Mononuclear cell (primary cell): ENCODE measurements around the gene CCDC69. TPM values are rescaled to one million over a fixed set of nuclear protein-coding genes. Genes with fewer than 3 reads are reported as not detected.
"Not testable (repeated sequence)": the region's sequence is repeated elsewhere in the genome, so short reads cannot be mapped to it uniquely, and the experiment has no call there.

Experiments
- H3K27me3 ChIP-seq: 2 replicates; pipeline ENCODE4 v1.6.0; 2011; ENCODE audit warnings: low read length, control low read depth; ENCODE audit not compliant: insufficient read depth
- H3K4me1 ChIP-seq: 2 replicates; pipeline ENCODE4 v1.5.1; 2011; ENCODE audit warnings: mild to moderate bottlenecking, low read length, control low read depth; ENCODE audit not compliant: insufficient read depth
- H3K4me3 ChIP-seq: 2 replicates; pipeline ENCODE4 v1.5.1; 2011; ENCODE audit warnings: mild to moderate bottlenecking, low read length, moderate library complexity
- H3K9me3 ChIP-seq: 2 replicates; pipeline ENCODE4 v1.5.1; 2011; ENCODE audit warnings: low read depth, mild to moderate bottlenecking, control low read depth, low read length
- total RNA-seq: library from RNA; depleted of rRNA; stranded (reverse); fragments of >200 nt; gene quantifications from one replicate; pipeline ENCODE4 v1.2.3, GENCODE V29; 2012

The CCDC69 gene
- total RNA-seq, 1 donor, result 142 TPM

DNA sequence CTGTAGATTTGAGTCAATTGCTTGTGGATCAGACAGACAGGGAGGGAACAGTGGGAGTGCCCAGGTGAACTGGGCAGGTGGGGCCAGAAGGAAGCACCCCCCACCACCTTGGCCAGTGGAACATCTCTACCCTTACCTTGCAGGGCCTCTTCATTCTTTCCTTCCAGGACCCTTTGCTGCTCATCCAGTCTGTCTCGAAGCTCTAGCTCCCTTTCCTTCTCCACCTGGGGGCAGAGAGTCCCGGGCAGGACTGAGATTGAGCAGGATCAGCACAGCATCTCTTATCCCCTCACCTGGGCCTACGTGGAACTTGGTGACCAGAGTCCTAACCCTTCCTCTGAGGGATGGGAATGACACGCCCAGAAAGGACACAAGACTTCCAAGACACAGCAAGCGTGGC, 25.0 kb downstream of the CCDC69 start:
- H3K4me3 ChIP-seq, result no peak overlapping the region
- H3K9me3 ChIP-seq, result no peaks in the 10 kb centered on the region
- H3K27me3 ChIP-seq, result no peaks in the 10 kb centered on the region
- H3K4me1 ChIP-seq, result peaks cover 47% of the 10 kb centered on the region

DNA sequence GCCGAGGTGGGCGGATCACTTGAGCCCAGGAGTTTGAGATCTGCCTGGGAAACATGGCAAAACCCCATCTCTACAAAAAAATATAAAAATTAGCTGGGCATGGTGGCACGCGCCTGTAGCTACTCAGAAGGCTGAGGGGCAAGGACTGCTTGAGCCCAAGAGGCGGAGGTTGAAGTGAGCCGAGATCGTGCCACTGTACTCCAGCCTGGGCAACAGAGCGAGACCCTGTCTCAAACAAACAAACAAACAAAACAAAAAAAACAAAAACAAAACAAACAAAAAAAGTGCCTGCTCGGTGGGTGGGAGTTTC, 26.6 kb downstream of the CCDC69 start:
- H3K27me3 ChIP-seq, H3K9me3 ChIP-seq, H3K4me3 ChIP-seq: not testable (repeated sequence)
- H3K4me1 ChIP-seq, result peaks cover 36% of the 10 kb centered on the region

DNA sequence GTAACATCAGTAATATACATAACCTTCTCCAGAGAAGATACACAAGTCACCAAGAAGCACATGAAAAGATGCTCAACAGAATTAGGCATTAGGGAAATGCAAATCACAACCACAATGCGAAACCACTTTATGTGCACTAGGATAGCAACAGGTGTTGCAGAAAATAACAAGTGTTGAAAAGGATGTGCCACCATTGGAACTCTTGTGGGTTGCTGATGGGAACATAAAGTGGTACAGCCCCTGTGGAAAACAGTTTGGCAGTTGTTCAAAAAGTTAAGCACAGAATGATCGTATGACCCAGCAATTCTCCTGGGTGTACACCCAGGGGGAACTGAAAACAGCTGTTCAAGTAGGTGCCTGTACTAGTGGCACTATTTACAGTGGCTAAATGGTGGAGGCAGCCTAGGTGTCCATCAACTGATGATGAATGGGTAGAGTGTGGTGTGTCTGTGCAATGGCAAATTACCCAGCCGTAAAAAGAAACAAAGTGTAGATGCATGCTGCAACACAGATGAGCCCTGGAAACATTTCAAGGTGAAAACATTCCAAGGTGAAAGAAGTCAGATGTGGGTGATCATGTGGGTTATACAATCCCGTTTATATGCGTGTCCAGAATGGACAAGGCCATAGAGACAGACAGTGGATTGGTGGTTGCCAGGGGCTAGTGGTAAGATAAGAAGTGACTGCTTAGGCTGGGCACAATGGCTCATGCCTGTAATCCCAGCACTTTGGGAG, 27.2 kb downstream of the CCDC69 start:
- H3K4me3 ChIP-seq, result no peak overlapping the region
- H3K4me1 ChIP-seq, result peaks cover 33% of the 10 kb centered on the region
- peaks cover 8% of the 10 kb centered on the region for H3K9me3 ChIP-seq
- no peaks in the 10 kb centered on the region for H3K27me3 ChIP-seq

DNA sequence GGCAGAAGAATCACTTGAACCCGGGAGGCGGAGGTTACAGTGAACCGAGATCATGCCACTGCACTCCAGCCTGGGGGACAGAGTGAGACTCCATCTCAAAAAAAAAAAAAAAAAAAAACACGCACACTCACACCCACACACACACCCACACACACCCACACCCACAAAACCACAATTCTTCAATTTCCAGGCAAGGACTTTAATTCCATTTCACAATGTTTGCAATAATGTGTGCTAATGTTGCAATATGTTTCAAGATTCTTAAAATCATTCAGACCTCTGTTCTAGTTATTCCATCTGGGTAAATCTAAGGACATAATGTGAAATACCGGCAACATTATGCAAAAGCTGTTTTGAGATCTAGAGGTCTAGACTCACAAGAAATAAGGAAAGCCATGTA, 28.3 kb downstream of the CCDC69 start:
- no peaks in the 10 kb centered on the region for H3K27me3 ChIP-seq
- no peak overlapping the region for H3K4me3 ChIP-seq
- H3K9me3 ChIP-seq, result peaks cover 8% of the 10 kb centered on the region
- peaks cover 38% of the 10 kb centered on the region for H3K4me1 ChIP-seq

DNA sequence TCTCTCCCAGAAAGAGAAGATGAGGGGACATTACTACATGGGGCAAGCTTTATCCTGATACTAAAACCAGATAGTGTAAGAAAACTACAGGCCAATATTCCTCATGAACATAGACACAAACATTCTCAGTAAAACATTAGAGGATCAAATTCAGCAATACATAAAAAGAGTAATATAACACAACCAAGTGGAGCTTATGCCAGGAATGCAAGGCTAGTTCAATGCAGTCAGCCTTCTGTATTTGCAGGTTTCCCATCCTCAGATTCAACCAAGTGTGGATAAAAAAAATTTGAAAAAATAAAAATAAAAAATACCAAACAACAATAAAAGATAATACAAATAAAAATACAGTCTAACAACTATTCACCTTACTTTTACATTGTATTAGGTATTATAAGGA, 31.3 kb downstream of the CCDC69 start:
- H3K9me3 ChIP-seq, result peaks cover 8% of the 10 kb centered on the region
- no peaks in the 10 kb centered on the region for H3K27me3 ChIP-seq
- H3K4me1 ChIP-seq, result peaks cover 38% of the 10 kb centered on the region
- H3K4me3 ChIP-seq, result no peak overlapping the region

DNA sequence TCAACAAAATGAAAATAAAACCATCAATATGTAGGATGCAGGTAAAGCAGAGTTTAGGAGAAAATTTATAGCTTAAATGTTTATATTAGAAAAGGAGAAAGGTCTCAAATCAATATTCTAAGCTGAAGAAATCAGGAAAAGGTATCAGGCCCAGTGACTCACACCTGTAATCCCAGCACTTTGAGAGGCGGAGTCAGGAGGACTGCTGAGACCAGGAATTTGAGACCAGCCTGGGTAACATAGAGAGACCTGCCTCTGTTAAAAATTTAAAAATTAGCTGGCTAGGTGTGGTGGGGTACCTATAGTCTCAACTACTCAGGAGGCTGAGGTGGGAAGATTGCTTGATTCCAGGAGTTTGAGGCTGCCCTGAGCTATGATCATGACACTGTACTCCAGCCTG, 32.2 kb downstream of the CCDC69 start:
- H3K4me3 ChIP-seq, result no peak overlapping the region
- peaks cover 8% of the 10 kb centered on the region for H3K9me3 ChIP-seq
- H3K4me1 ChIP-seq, result peaks cover 30% of the 10 kb centered on the region
- no peaks in the 10 kb centered on the region for H3K27me3 ChIP-seq

DNA sequence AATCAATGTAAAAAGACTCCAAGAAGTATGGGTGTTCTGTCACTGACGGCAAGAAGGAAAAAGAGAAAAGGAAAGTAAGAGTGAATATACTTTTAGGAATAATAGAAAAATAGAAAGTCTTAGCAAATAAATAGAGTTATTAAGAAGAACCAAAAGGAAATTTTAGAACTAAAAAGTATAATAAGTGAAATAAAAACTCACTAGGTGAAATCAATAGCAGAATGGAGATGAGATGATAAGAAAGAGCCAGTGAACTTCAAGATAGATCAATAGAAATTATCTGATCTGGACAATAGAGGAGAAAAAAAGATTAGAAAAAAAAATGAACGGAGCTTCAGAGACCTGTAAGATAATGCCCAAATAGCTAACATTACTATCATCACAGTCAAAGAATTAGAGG, 34.7 kb downstream of the CCDC69 start:
- Histone ChIP-seq H3K4me3 (no peak overlapping the region), H3K27me3 (no peaks in the 10 kb centered on the region), H3K4me1 (peaks cover 6% of the 10 kb centered on the region), H3K9me3 (peaks cover 8% of the 10 kb centered on the region)

DNA sequence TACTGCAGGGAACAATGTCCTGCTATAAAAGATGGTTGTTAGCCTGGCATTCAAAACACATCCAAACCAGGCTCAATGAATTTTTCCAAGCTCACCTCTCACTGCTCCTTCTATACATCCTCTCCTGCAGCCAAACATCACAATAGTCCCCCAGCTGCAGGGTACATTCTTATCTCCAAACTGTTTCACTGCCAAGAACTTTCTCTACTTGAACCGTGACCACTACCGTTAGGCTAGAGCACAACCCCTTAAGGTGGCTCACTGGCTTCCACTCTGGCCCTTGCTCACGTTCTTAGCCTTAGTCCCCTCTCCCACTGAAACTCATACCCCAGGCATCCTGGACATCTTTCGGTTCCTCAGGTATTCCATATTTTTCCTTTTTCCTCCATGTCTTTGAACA, 37.4 kb downstream of the CCDC69 start:
- H3K9me3 ChIP-seq, result no peaks in the 10 kb centered on the region
- H3K27me3 ChIP-seq, result no peaks in the 10 kb centered on the region
- peaks cover 2% of the 10 kb centered on the region for H3K4me1 ChIP-seq
- no peak overlapping the region for H3K4me3 ChIP-seq

DNA sequence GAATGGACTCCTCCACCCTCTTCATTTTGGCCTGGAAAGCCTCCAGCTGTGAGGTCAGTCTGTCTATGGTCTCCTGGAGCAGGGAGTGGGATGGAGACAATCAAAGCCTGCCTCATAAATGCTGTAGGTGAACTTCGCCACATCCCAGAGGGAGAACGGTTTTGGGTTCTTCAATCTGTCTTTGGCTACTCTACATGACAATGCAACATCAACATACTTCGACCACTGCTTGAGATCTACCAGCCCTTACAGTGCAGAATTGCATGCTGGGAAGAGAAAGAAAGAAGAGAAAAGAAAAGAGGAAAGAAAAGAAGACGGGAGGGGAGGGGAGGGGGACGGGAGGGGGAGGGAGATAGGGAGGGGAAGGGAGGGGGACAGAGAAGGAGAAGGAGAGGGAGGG, 37.8 kb downstream of the CCDC69 start:
- Histone ChIP-seq H3K4me3 (no peak overlapping the region), H3K27me3 (no peaks in the 10 kb centered on the region), H3K9me3 (no peaks in the 10 kb centered on the region), H3K4me1 (no peaks in the 10 kb centered on the region)

DNA sequence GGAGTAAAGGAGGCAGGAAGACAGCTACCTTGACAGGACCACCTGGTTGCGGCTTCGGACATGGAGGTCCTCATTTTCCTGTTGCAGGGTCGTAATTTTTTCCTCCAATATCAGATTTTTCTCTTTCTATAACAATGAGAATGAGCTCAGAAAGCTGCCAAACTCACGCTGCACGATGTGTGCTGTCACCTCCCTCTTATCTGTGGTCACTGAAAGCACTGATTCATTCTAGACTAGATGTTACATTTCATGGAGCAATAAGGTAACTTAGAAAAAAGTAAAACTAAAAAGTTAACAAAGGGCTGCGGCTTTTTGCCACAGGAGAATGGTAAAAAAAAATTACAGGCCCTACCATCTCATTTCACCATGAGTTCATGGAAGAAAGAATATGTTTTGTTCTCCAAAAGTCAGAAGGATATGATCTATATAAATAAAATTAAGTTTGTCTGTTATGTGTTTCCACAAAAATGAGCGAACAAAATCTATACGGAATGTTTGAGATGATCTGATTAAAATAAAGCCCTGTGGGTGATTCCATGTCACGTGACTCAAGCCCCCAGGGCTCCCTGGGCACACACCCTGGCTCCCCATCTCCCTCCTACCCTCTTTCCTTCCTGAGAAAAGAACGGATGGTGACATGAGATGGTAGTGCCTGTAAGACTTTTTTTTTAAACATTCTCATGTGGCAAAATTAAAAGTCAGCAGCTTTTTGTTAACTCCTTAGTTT, 39.4 kb downstream of the CCDC69 start:
- Histone ChIP-seq H3K4me1 (no peaks in the 10 kb centered on the region), H3K4me3 (no peak overlapping the region), H3K9me3 (no peaks in the 10 kb centered on the region), H3K27me3 (no peaks in the 10 kb centered on the region)

DNA sequence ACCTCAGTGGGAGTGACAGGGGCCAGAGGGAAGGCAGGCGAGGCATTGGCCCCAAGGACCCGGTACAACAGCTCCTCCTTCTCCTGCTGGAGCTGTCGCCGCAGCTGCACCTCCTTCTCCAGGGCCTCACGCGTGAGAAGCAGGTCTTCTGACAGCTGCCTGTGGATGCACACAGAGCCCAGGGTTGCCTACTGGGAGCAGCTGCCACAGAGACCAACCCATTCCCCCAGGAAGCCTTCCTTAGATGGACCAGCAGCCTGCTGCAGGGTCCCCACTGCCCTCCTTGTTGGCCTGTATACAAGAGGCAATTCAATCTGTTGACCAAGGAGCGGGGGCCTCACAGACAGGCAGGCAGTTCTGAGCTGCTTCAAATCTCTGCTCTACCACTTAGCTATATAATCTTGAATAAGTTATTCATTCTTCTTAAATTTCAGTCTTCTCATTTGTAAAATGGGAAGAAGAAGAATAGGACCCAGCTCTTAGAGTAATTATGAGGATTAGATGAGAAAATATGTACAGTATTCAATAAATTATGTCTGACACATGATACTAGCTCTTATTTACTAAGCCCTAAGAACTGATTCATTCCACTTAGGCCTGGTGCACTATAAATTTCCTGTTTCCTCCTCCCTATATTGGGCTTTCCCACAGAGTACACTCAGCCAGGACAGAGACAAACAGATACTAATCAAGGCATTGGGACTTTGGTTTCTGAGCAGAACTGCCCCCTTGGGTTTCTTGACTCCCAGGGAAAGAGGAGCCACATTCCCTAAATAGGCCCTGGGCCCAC, 40.2 kb downstream of the CCDC69 start:
- Histone ChIP-seq H3K9me3 (no peaks in the 10 kb centered on the region), H3K4me3 (no peak overlapping the region), H3K4me1 (peaks cover 6% of the 10 kb centered on the region), H3K27me3 (no peaks in the 10 kb centered on the region)

DNA sequence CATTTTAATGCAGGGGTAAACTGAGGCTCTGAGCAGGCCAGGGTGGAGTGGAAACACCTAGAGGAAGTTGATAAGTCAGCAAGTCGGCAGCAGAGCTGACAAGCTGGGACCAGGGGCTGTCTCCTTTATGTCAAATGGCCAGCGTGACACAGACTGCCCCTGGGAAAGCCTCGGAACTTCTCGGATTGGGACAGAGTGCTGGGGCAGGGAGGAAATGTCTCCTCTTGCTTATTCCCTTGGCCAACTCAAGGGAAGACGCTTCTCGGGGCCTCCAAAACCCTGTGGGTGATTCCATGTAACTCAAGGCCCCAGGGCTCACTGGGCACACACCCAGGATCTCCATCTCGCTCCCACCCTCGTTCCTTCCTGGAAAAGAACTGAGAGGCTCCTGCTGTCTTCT, 40.9 kb downstream of the CCDC69 start:
- Histone ChIP-seq H3K9me3 (no peaks in the 10 kb centered on the region), H3K27me3 (no peaks in the 10 kb centered on the region), H3K4me1 (peaks cover 6% of the 10 kb centered on the region), H3K4me3 (no peak overlapping the region)

DNA sequence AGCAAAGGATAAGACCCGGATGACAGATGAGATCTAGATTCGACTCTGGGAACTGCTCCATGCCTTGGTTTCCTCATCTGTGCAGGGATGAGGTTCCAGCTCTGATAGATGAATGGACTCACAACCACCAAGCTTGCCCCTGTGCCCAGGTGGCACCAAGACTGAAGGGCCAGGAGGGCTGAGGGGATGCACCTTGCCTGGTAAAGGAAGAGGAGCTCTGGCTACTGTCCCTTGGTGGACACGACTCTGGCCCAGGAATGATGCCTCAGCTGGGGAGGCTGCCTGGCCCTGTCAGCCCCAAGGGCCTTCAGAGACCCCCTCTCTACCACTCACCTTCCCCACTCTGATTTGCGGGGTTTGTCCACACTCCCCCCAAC, 41.4 kb downstream of the CCDC69 start:
- H3K27me3 ChIP-seq, result no peaks in the 10 kb centered on the region
- no peak overlapping the region for H3K4me3 ChIP-seq
- H3K9me3 ChIP-seq, result no peaks in the 10 kb centered on the region
- peaks cover 6% of the 10 kb centered on the region for H3K4me1 ChIP-seq

DNA sequence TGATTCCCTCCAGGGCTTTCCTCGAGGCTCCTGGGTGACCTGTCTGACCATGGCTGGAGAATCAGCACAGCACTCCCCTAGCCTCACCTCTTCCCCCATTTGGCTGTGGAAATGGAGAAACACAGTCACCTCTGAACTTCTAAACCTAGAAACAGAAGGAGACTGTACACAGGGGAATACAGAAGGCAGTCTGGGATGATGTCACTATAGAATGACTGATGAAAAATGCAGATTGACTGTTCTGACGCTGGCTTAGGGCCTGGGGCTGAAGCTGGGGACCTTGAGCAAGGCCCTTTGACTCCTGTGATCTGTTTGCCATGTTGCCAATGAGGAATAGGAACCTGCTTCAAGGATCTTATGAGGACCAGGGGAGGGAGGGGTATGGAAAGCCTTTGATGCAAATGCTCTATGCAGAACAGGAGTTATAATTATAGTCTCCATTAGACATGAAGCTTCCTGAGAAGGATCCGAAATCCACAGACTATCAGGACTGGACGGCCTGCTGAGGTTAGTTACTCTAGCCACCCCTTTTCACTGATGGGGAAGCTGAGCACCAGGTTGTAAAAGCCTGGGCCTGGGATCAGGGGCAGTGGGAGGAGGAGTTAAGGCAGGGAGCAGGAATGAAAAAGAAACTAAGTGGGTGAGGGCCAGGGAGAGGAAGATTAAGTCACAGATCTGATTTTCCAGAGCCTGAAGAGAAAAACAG, 41.9 kb downstream of the CCDC69 start:
- Histone ChIP-seq H3K4me3 (no peak overlapping the region), H3K27me3 (no peaks in the 10 kb centered on the region), H3K9me3 (no peaks in the 10 kb centered on the region), H3K4me1 (peaks cover 6% of the 10 kb centered on the region)

DNA sequence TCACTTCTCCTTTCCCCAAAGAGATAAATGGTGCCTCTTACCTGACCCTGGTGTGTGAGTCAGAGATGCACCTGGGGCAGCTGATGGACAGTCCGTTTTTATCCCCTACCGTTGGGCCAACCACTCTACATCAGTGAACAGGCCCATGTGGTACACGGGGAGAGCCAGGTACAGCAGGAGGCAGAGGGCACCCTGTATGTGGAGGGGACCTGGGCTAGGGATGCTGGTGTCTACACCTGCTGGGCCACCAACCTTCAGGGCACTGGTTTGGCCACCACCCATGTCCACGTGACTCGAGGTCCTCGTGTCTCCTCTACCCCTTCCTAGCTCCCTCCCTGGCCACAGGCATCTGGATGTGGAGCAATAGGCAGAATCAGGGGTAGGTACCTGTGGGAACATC, 43.6 kb downstream of the CCDC69 start:
- no peak overlapping the region for H3K4me3 ChIP-seq
- H3K4me1 ChIP-seq, result peaks cover 6% of the 10 kb centered on the region
- no peaks in the 10 kb centered on the region for H3K27me3 ChIP-seq
- no peaks in the 10 kb centered on the region for H3K9me3 ChIP-seq
